Endothelial cell of umbilical vein (primary cell): ENCODE measurements around the gene CLIP2. TPM values are rescaled to one million over a fixed set of nuclear protein-coding genes. Genes with fewer than 3 reads are reported as not detected.

ENCODE experiments used
- BruUV-seq: library from RNA; stranded (reverse); fragments of 400-500 nt; replicated peaks from 2 replicates; lab custom pipeline; 2021; lab: Mats Ljungman, UMichigan
- CTCF ChIA-PET: fragments of 300-600, 350-600 bp; sonication (Branson Sonifier 250); formaldehyde crosslinking; loops from one replicate; lab custom pipeline; 2021; ENCODE audit warnings: antibody characterized with exemption, inconsistent platforms; lab: Charles Lee
- POLR2A ChIA-PET: fragments of 300-600, 350-600 bp; sonication (Branson Sonifier 250); formaldehyde crosslinking; loops from one replicate; lab custom pipeline; 2021; ENCODE audit warnings: antibody characterized with exemption, inconsistent platforms; lab: Charles Lee
- DNase-seq: peaks from one replicate; pipeline ENCODE4 v3.0.0-alpha.2; 2011; ENCODE audit warnings: low read depth, low spot score
- FAIRE-seq: peaks from 2 replicates; lab custom pipeline; 2011; peaks lifted over from hg19 to GRCh38; lab: Jason Lieb, UNC
- H2AFZ ChIP-seq: 2 replicates; pipeline ENCODE4 v1.6.0; 2012; ENCODE audit warnings: low read depth, low read length, control low read depth, inconsistent platforms
- H3K27ac ChIP-seq: 2 replicates; pipeline ENCODE4 v1.5.1; 2011; ENCODE audit warnings: low read depth, mild to moderate bottlenecking, control low read depth, low read length, moderate library complexity; ENCODE audit not compliant: insufficient read depth
- H3K27me3 ChIP-seq, 2 experiments: 2 replicates each; pipeline versions ENCODE4 v1.6.0 to v1.6.1; 2011; ENCODE audit warnings: low read length in 2 of 2, mixed read lengths in 1 of 2; ENCODE audit not compliant: control insufficient read depth in 2 of 2, insufficient read depth in 2 of 2
- H3K36me3 ChIP-seq, 2 experiments: 2 replicates in 1 of 2; 3 replicates in 1 of 2; pipeline ENCODE4 v1.5.1; 2011; ENCODE audit warnings: low read length in 2 of 2, mild to moderate bottlenecking in 1 of 2, moderate library complexity in 1 of 2; ENCODE audit not compliant: control insufficient read depth in 2 of 2, insufficient read depth in 2 of 2; ENCODE audit errors: extremely low read depth in 1 of 2
- H3K4me1 ChIP-seq: 3 replicates; pipeline ENCODE4 v1.5.1; 2011; ENCODE audit warnings: mild to moderate bottlenecking, low read length; ENCODE audit not compliant: control insufficient read depth, insufficient read depth; ENCODE audit errors: extremely low read depth
- H3K4me2 ChIP-seq: 2 replicates; pipeline ENCODE4 v1.6.1; 2011; ENCODE audit warnings: low read length, control low read depth, mixed read lengths; ENCODE audit not compliant: insufficient read depth
- H3K4me3 ChIP-seq, 3 experiments: fragments of 200-600 bp in 1 of 3; sonication (generic), shearing (Covaris generic) in 1 of 3; replicated peaks in 1 of 3; 2 replicates each; pipeline ENCODE4 v1.5.1; 2011 to 2016; ENCODE audit warnings: control low read depth in 3 of 3, low read length in 3 of 3, mild to moderate bottlenecking in 2 of 3, inconsistent platforms in 1 of 3, low read depth in 1 of 3, moderate library complexity in 1 of 3; ENCODE audit not compliant: insufficient read depth in 1 of 3
- H3K79me2 ChIP-seq: 2 replicates; pipeline ENCODE4 v1.6.0; 2012; ENCODE audit warnings: low read length, inconsistent platforms; ENCODE audit not compliant: control insufficient read depth, insufficient read depth
- H3K9ac ChIP-seq: replicated peaks from 2 replicates; pipeline ENCODE3; 2011; ENCODE audit warnings: low read length, control low read depth; ENCODE audit not compliant: insufficient read depth; ENCODE audit errors: extremely low read depth
- H3K9me1 ChIP-seq: replicated peaks from 3 replicates; pipeline ENCODE4 v1.6.0; 2011; ENCODE audit warnings: mild to moderate bottlenecking, low read length; ENCODE audit not compliant: control insufficient read depth, insufficient read depth; ENCODE audit errors: extremely low read depth
- H3K9me3 ChIP-seq: replicated peaks from 2 replicates; pipeline ENCODE4 v1.5.1; 2012; ENCODE audit warnings: low read length, inconsistent platforms; ENCODE audit not compliant: control insufficient read depth, insufficient read depth
- H4K20me1 ChIP-seq: replicated peaks from 2 replicates; pipeline ENCODE3; 2011; ENCODE audit warnings: mild to moderate bottlenecking, low read length; ENCODE audit not compliant: control insufficient read depth, insufficient read depth; ENCODE audit errors: extremely low read depth
- EZH2 ChIP-seq: IDR thresholded peaks from 2 replicates; pipeline ENCODE4 v1.6.1; 2012; ENCODE audit warnings: borderline replicate concordance, low read depth, mild to moderate bottlenecking, moderate library complexity, low read length, inconsistent platforms; ENCODE audit not compliant: severe bottlenecking
- FOS ChIP-seq: IDR thresholded peaks from 2 replicates; pipeline ENCODE4 v1.6.1; 2011; ENCODE audit warnings: mild to moderate bottlenecking, low read length, moderate library complexity, borderline replicate concordance; ENCODE audit not compliant: insufficient read depth
- GATA2 ChIP-seq: IDR thresholded peaks from 2 replicates; pipeline ENCODE4 v1.7.0; 2011; ENCODE audit warnings: low read depth, mild to moderate bottlenecking, moderate library complexity, mixed read lengths, low read length; ENCODE audit not compliant: insufficient read length, insufficient read depth
- JUN ChIP-seq: IDR thresholded peaks from 2 replicates; pipeline ENCODE4 v1.6.1; 2011; ENCODE audit warnings: borderline replicate concordance, low read depth; ENCODE audit not compliant: insufficient read length, insufficient read depth
- MYC ChIP-seq: IDR thresholded peaks from one replicate; pipeline ENCODE4 v1.6.1; 2011; ENCODE audit warnings: mild to moderate bottlenecking, low read depth, low read length
- POLR2A ChIP-seq: IDR thresholded peaks from 2 replicates; pipeline ENCODE4 v1.6.1; 2012; ENCODE audit warnings: low read depth, mild to moderate bottlenecking, control low read depth, low read length
- POLR2AphosphoS5 ChIP-seq: IDR thresholded peaks from 2 replicates; pipeline ENCODE4 v1.6.1; 2012; ENCODE audit warnings: low read depth, mild to moderate bottlenecking, control low read depth, low read length, moderate library complexity; ENCODE audit not compliant: insufficient read depth
- dilution Hi-C: fragments of 300-500 bp; cut with MboI; formaldehyde crosslinking; loops from one replicate; pipeline ENCODE4 v1.15.0; 2019; ENCODE audit warnings: low sequenced_read_pairs; ENCODE audit not compliant: extremely low pct_ligation_motif_present
- intact Hi-C: fragments of 100-400 bp; cut with micrococcal nuclease; formaldehyde crosslinking; loops from one replicate; pipeline ENCODE4 v1.10.0; 2022
- polyA plus RNA-seq, 4 experiments: library from polyadenylated mRNA; depleted of rRNA in 3 of 4; stranded (reverse) in 3 of 4; unstranded in 1 of 4; fragments of >200 nt; gene quantifications; 2 replicates each; pipeline versions ENCODE4 v1.2.1 to v1.2.3, GENCODE V29; 2011 to 2012; ENCODE audit warnings: missing spikeins in 1 of 4
- total RNA-seq: library from RNA; stranded (reverse); gene quantifications from 2 replicates; pipeline ENCODE4 v1.2.3, GENCODE V29; 2021
- TF ChIP-seq, protein P1 (sequence below), 2 donors: IDR thresholded peaks; 1 replicate in 1 of 2; 2 replicates in 1 of 2; pipeline ENCODE4 v1.5.1; 2011; ENCODE audit warnings: low read length in 2 of 2, mild to moderate bottlenecking in 2 of 2, moderate library complexity in 2 of 2, control low read depth in 1 of 2, inconsistent platforms in 1 of 2, low read depth in 1 of 2; ENCODE audit not compliant: insufficient read depth in 1 of 2; ENCODE audit errors: extremely low read depth in 1 of 2
- TF ChIP-seq, protein P2 (sequence below): IDR thresholded peaks from 2 replicates; pipeline ENCODE4 v1.6.1; 2011; ENCODE audit not compliant: insufficient read depth, insufficient read length

Gene CLIP2
- total and polyA plus RNA-seq, 2 donors (not counting 3 experiments of a cell fraction or from before 2014, with no cell fraction given) = 8.3 to 37.1 TPM

DNA sequence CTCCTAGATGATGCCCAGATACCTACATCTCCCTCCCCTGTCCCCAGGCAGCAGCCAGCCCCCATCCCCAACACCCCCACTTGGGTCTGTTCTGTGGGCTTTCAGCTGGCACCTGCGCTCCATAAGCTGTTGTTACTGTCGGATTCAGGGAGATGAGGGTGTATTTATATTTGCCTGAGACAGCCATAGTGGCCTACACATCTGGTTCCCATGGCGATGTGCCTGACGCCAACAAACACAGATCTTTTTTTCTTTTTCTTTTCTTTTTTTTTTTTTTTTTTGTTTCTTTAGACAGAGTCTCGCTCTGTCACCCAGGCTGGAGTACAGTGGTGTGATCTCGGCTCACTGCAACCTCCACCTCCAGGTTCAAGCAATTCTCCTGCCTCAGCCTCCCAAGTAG is 73.1 kb downstream of the CLIP2 start:
- Histone ChIP-seq H3K4me1 (no peaks in the 10 kb centered on the region), H3K27ac (no peak overlapping the region), H3K36me3 (peaks cover 2 to 9% of the 10 kb centered on the region in 2 experiments), H4K20me1 (no peaks in the 10 kb centered on the region), H3K4me3 (no peak overlapping the region), H3K4me2 (no peak overlapping the region), H3K9me3 (no peaks in the 10 kb centered on the region), H3K9ac (no peak overlapping the region), H3K27me3 (no peaks in the 10 kb centered on the region), H3K9me1 (no peaks in the 10 kb centered on the region), H3K79me2 (no peaks in the 10 kb centered on the region), H2AFZ (no peak overlapping the region)
- dilution Hi-C loops = no loop called here
- POLR2A ChIA-PET = no interaction called here
- no peak for DNase-seq
- intact Hi-C loops = no loop called here
- TF ChIP-seq POLR2AphosphoS5 (no peak), GATA2 (no peak), JUN (no peak), MYC (no peak), EZH2 (no peak), POLR2A (no peak), FOS (no peak)
- TF ChIP-seq, protein P1, sequence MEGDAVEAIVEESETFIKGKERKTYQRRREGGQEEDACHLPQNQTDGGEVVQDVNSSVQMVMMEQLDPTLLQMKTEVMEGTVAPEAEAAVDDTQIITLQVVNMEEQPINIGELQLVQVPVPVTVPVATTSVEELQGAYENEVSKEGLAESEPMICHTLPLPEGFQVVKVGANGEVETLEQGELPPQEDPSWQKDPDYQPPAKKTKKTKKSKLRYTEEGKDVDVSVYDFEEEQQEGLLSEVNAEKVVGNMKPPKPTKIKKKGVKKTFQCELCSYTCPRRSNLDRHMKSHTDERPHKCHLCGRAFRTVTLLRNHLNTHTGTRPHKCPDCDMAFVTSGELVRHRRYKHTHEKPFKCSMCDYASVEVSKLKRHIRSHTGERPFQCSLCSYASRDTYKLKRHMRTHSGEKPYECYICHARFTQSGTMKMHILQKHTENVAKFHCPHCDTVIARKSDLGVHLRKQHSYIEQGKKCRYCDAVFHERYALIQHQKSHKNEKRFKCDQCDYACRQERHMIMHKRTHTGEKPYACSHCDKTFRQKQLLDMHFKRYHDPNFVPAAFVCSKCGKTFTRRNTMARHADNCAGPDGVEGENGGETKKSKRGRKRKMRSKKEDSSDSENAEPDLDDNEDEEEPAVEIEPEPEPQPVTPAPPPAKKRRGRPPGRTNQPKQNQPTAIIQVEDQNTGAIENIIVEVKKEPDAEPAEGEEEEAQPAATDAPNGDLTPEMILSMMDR (IDR thresholded peaks at IDR 0.05; ENCODE audit: extremely low read depth in 1 of 2, insufficient read depth in 1 of 2, low read depth in 1 of 2, low read length in 2 of 2) = no peak
- TF ChIP-seq, protein P2, sequence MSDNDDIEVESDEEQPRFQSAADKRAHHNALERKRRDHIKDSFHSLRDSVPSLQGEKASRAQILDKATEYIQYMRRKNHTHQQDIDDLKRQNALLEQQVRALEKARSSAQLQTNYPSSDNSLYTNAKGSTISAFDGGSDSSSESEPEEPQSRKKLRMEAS = no peak
- BruUV-seq = no TSS peak
- CTCF ChIA-PET = no interaction called here
- FAIRE-seq = no peak
